ENCODE measurements around the gene FOXI3. TPM values are rescaled to one million over a fixed set of nuclear protein-coding genes. Genes with fewer than 3 reads are reported as not detected.
"Not testable (repeated sequence)": the region's sequence is repeated elsewhere in the genome, so short reads cannot be mapped to it uniquely, and the experiment has no call there.

FOXI3 gene
- total RNA-seq, 4 donors from 2014 or later, result 0.14 TPM; not detected in 3

DNA sequence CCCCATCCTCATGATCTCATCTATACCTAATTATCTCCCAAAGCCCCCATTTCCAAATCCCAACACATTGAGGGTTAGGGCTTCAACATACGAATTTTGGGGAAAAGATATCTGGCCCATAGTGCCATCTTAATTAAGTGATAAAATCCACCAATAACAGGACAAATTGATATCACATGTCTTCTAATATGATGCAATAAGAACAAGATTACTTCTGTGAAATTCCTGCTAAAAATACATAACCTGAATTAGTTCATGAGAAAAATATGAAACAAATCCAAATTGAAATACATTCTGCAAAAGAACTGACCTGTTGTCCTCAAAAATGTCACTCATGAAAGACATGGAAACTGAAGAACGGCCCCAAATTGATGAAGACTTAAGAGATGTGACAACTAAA lies 28.8 kb downstream of the FOXI3 start:
- no peaks in the 10 kb centered on the region for H3K9me3 ChIP-seq
- no peak overlapping the region for H3K27ac ChIP-seq
- DNase-seq, result no peak
- no peaks in the 10 kb centered on the region for H3K36me3 ChIP-seq
- TF ChIP-seq, protein P1, sequence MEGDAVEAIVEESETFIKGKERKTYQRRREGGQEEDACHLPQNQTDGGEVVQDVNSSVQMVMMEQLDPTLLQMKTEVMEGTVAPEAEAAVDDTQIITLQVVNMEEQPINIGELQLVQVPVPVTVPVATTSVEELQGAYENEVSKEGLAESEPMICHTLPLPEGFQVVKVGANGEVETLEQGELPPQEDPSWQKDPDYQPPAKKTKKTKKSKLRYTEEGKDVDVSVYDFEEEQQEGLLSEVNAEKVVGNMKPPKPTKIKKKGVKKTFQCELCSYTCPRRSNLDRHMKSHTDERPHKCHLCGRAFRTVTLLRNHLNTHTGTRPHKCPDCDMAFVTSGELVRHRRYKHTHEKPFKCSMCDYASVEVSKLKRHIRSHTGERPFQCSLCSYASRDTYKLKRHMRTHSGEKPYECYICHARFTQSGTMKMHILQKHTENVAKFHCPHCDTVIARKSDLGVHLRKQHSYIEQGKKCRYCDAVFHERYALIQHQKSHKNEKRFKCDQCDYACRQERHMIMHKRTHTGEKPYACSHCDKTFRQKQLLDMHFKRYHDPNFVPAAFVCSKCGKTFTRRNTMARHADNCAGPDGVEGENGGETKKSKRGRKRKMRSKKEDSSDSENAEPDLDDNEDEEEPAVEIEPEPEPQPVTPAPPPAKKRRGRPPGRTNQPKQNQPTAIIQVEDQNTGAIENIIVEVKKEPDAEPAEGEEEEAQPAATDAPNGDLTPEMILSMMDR (IDR thresholded peaks at IDR 0.05), result no peak
- no peak for TF ChIP-seq POLR2A (IDR thresholded peaks at IDR 0.05)
- no peaks in the 10 kb centered on the region for H3K27me3 ChIP-seq
- intact Hi-C loops (cut with DNase I; ENCODE audit: low total_unique reads), result no loop called here
- no peaks in the 10 kb centered on the region for H3K4me1 ChIP-seq
- no peak overlapping the region for H3K4me3 ChIP-seq

DNA sequence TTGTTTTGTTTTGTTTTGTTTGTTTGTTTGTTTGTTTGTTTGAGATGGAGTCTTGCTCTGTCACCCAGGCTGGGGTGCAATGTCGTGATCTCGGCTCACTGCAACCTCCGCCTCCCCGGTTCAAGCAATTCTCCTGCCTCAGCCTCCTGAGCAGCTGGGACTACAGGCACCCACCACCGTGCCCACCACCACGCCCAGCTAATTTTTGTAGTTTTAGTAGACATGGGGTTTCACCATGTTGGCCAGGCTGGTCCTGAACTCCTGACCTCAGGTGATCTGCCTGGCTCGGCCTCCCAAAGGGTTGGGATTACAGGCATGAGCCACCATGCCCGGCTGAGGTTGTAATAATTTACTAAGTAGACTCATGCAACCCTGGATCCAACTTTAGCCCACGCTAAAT lies 33.4 kb downstream of the FOXI3 start:
- DNase-seq; intact Hi-C loops (cut with DNase I; ENCODE audit: low total_unique reads); H3K36me3 ChIP-seq; H3K4me3 ChIP-seq; H3K27ac ChIP-seq; H3K27me3 ChIP-seq; H3K9me3 ChIP-seq; H3K4me1 ChIP-seq: not testable (repeated sequence)

DNA sequence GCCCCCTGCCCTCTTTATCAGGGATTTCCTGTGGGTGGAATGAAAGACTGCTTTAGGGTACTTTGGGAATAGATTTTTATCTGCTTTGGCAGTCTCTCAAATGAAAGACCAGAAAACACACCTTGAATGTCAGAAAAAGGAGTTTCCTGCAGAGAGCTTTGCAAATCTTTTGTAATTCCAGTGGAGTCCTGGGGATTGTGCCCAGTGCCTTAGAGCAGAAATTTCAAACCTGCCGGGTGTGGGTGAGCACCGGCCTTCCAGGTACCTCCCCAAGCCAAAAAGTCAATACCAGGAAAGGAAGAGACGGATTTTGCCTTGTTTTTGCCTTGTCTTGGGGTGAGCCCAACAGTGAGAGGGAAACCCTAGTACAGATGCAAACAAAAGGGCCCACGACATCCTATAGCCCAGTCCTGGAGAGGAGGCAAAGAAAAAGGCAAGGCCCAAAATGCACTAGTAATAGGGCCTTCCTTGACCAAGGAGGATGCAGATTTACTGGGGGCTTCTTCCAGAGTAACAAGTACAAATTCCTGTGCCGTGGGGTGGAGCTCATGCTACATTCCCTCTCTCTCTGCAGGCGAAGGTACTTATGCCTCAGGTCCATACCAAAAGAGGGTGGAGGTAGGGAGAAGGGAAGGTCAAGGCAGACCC lies 36.4 kb downstream of the FOXI3 start:
- no peaks in the 10 kb centered on the region for H3K36me3 ChIP-seq
- no peak for TF ChIP-seq POLR2A (IDR thresholded peaks at IDR 0.05)
- TF ChIP-seq, protein P1 (IDR thresholded peaks at IDR 0.05), result no peak
- no peak overlapping the region for H3K27ac ChIP-seq
- H3K4me3 ChIP-seq, result no peak overlapping the region
- no peaks in the 10 kb centered on the region for H3K4me1 ChIP-seq
- intact Hi-C loops (cut with DNase I; ENCODE audit: low total_unique reads), result no loop called here
- no peaks in the 10 kb centered on the region for H3K27me3 ChIP-seq
- DNase-seq, result no peak
- H3K9me3 ChIP-seq, result no peaks in the 10 kb centered on the region

DNA sequence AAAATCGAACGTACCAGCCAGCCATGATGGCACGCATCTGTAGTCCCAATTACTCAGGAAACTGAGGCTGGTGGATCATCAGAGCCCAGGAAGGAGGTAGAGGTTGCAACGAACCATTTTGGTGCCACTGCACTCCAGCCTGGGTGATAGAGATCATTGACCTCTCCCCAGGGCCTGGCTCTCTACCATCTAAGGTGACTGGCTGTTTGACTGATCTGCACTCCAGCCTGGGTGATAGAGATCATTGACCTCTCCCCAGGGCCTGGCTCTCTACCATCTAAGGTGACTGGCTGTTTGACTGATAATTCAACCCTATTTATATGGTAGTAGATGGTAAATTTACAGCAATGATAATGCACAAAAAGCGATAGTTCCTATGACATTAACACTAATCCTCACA lies 43.6 kb downstream of the FOXI3 start:
- DNase-seq; H3K36me3 ChIP-seq; H3K4me3 ChIP-seq; H3K9me3 ChIP-seq; intact Hi-C loops (cut with DNase I; ENCODE audit: low total_unique reads); H3K4me1 ChIP-seq; H3K27ac ChIP-seq; H3K27me3 ChIP-seq: not testable (repeated sequence)

DNA sequence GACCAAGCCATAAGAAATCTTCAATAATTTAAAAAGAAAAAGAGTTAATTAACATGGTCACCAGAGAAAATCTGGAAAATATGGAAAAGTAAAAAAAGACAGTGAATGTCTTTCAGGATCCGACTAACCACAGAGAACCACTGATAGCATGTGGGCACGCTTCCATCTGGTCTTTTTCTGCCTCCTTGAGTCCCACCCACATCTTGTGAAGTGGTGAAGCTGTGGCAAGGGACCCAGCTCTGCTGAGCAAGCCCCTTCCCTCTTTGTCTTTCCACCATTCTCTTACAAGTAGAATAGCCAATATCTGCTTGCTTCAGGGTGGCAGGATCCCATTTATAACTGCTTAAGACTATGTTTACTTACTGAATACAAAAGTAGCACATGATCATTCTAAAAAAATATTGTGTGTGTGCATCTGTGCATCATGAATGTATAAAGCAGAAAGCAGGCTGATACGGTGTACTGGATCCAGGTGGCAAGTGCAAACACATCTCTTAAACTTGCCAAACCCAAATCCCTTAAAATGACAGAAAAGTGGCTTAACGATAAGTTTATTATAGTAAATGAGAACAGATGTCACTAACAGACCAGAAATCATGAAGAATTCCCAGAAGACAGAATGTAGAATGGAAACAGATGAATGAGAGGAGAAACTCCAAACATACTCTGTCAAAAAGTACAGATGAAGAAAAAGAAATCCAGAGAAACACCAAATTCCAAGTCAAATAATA lies 52.3 kb downstream of the FOXI3 start:
- no peak for TF ChIP-seq POLR2A (IDR thresholded peaks at IDR 0.05)
- TF ChIP-seq, protein P1 (IDR thresholded peaks at IDR 0.05), result no peak
- intact Hi-C loops (cut with DNase I; ENCODE audit: low total_unique reads), result no loop called here
- Histone ChIP-seq H3K36me3 (no peaks in the 10 kb centered on the region), H3K4me1 (no peaks in the 10 kb centered on the region), H3K9me3 (no peaks in the 10 kb centered on the region), H3K27ac (no peak overlapping the region), H3K4me3 (no peak overlapping the region), H3K27me3 (no peaks in the 10 kb centered on the region)
- no peak for DNase-seq

DNA sequence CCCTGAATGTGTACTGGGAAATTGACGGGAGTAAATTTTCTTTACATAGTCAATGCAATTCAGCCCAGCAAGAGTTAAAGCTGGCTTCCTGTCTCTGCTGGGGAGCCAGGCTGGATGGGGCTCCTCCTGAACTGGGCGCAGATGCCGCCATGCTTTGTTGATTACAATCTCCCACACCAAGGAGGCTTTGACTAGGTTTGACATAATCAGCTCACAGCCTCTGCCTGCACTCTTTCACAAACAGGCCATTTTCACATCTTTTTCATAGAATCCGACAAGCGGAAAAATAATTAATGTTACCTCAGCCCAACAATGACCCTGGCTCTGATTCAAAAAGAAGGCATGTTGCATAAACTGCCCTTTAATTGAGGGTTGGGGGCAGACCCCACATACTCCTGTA lies 54.3 kb downstream of the FOXI3 start:
- Histone ChIP-seq H3K9me3 (no peaks in the 10 kb centered on the region), H3K36me3 (no peaks in the 10 kb centered on the region), H3K27ac (no peak overlapping the region), H3K4me3 (no peak overlapping the region), H3K27me3 (no peaks in the 10 kb centered on the region), H3K4me1 (no peaks in the 10 kb centered on the region)
- no peak for DNase-seq
- TF ChIP-seq, protein P1 (IDR thresholded peaks at IDR 0.05), result no peak
- no peak for TF ChIP-seq POLR2A (IDR thresholded peaks at IDR 0.05)
- intact Hi-C loops (cut with DNase I; ENCODE audit: low total_unique reads), result no loop called here

Small RNAs within 50 kb of the gene (small RNA-seq; reads per million reads assigned to genes)
- gene RNU6-1007P, result not detected

Other genes starting within 250 kb of the FOXI3 start
- gene EIF2AK3, start 174.8 kb upstream of the FOXI3 start, total RNA-seq, result 10 to 100 TPM in 3 of 4 donors, 1 to 10 TPM in 1; 6.4 to 52.7 (median 19.9) TPM
- gene RPIA, start 239.0 kb upstream of the FOXI3 start, total RNA-seq, result 10 to 100 TPM in 2 of 4 donors, 1 to 10 TPM in 1, under 1 TPM in 1; 0.29 to 19.4 (median 8.8) TPM